Measurements from ENCODE around the gene GTF2F2.

- TF ChIP-seq CTCF (optimal IDR thresholded peaks at IDR 0.05 in 1 of 3, IDR thresholded peaks at IDR 0.05 in 1 of 3, conservative IDR thresholded peaks at IDR 0.05 in 1 of 3; ENCODE audit: extremely low read depth in 1 of 3, insufficient read depth in 2 of 3, low read length in 3 of 3) (no peak), EZH2 (IDR thresholded peaks at IDR 0.05; ENCODE audit: low read length) (no peak)
Observed at GRCh38 chr13:45105895-45106294, 14.4 kb upstream of the GTF2F2 start.
